ENCODE results near the gene SFXN2. TPM values are rescaled to one million over a fixed set of nuclear protein-coding genes. Genes with fewer than 3 reads are reported as not detected.

SFXN2 gene
- total and polyA plus RNA-seq, 4 experiments from 2014 or later, result 9.5 to 21.7 (median 15.8) TPM

DNA sequence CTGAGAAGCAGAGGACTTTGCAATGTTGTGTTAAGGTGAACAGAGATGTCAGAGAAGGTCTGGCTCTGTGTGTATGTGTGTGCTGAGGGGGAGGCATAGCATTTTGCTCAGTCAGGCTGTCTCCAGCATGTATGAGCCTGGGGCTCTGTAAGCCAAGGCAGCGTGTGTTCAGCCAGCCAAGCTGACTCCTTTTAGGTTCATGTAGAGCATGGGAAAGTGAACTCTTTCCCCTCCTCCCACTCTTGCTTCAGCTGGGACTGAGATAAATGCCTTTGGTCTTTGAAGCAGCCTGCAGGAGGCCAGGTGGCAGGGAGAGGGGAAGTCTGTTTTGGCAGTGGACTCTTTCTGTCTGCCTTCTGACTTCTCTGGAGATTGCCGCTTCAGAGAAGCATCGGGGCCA lies 3.8 kb downstream of the SFXN2 start:
- Mint-ChIP-seq H3K27ac (peak overlapping the region in 4 of 7 donors; percentile 0 to 74 (median 24)), H3K4me3 (peak overlapping the region in 2 of 8 donors; percentile 17 to 28), H3K4me1 (peaks cover 31 to 56% (median 37%) of the 10 kb centered on the region in 4 donors), H3K9me3 (no peaks in the 10 kb centered on the region), H3K36me3 (peaks cover 14 to 22% of the 10 kb centered on the region in 2 donors), H3K27me3 (no peaks in the 10 kb centered on the region)
- Histone ChIP-seq H3K9me3 (ENCODE audit: control insufficient read depth in 1 of 2, low read length in 2 of 2) (no peaks in the 10 kb centered on the region), H3K4me1 (ENCODE audit: insufficient read depth, low read length) (peaks cover 17% of the 10 kb centered on the region), H3K27ac (ENCODE audit: low read depth, low read length) (no peak overlapping the region), H3K4me3 (ENCODE audit: low read length in 2 of 2) (no peak overlapping the region), H3K36me3 (ENCODE audit: insufficient read depth, low read length) (no peaks in the 10 kb centered on the region), H3K27me3 (ENCODE audit: insufficient read depth, low read length) (no peaks in the 10 kb centered on the region)
- intact Hi-C loops (cut with micrococcal nuclease), result loop anchor here (10.0 kb wide), 1 partner anchor 647 kb away; the partner anchor contains the start of gene TAF5
- CTCF ChIA-PET (ENCODE audit: partially characterized antibody), result no interaction called here
- no peak for DNase-seq
- POLR2A ChIA-PET (ENCODE audit: partially characterized antibody), result no interaction called here

DNA sequence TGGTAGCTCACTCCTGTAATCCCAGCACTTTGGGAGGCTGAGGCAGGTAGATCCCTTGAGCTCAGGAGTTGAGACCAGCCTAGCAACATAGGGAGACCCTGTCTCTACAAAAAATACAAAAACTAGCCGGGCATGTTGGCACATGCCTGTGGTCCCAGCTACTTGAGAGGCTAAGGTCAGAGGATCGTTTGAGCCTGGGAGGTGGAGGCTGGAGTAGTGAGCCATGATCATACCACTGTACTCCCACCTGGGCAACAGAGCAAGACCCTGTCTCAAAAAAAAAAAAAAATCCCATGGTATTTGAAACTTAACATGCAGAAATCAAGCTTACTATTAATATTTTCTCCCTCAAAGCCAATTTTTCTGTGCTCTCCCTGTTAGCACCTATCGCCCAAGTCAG lies 5.9 kb downstream of the SFXN2 start:
- Histone ChIP-seq H3K27me3 (ENCODE audit: insufficient read depth, low read length) (no peaks in the 10 kb centered on the region), H3K4me1 (ENCODE audit: insufficient read depth, low read length) (peaks cover 9% of the 10 kb centered on the region), H3K4me3 (ENCODE audit: low read length in 2 of 2) (no peak overlapping the region), H3K27ac (ENCODE audit: low read depth, low read length) (no peak overlapping the region), H3K36me3 (ENCODE audit: insufficient read depth, low read length) (no peaks in the 10 kb centered on the region), H3K9me3 (ENCODE audit: control insufficient read depth in 1 of 2, low read length in 2 of 2) (no peaks in the 10 kb centered on the region)
- CTCF ChIA-PET (ENCODE audit: partially characterized antibody), result no interaction called here
- Mint-ChIP-seq H3K27me3 (no peaks in the 10 kb centered on the region), H3K36me3 (peaks cover 23 to 26% of the 10 kb centered on the region in 2 donors), H3K9me3 (peaks cover 0 to 3% (median 0%) of the 10 kb centered on the region in 8 donors), H3K4me3 (no peak overlapping the region), H3K27ac (peak overlapping the region in 2 of 7 donors; percentile 25 to 40), H3K4me1 (peaks cover 26 to 36% (median 32%) of the 10 kb centered on the region in 4 donors)
- POLR2A ChIA-PET (ENCODE audit: partially characterized antibody), result interaction anchor here (0.9 to 1.1 kb wide), 3 partner anchors 23 to 76 kb away, joined by 3 to 5 read pairs (median 3); partner anchors contain the start of gene WBP1L
- intact Hi-C loops (cut with micrococcal nuclease), result no loop called here
- no peak for DNase-seq

DNA sequence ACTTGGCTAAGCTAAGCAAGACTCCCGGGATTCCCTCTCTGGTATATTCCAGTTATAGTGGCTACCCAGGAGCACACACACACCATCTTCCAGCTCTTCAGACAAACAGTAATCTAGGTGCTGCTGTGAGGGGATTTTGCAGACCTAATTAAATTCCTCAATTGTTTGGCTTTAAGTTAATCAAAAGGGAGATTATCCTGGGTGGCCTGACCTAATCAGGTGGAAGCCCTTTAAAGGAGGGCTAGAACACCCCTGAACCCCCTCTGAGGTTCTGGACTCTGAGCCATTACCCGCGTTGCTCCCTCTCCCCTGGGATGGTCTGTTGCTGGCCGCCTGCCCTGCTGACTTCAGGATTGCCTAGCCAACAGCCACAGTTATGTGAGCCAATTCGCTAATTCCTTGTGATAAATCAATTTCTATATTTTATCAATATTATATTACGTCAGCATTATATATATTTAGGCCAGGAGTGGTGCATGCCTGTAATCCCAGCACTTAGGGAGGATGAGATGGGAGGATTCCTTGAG lies 6.4 kb downstream of the SFXN2 start:
- peaks cover 23 to 26% of the 10 kb centered on the region in 2 donors for H3K36me3 Mint-ChIP-seq
- intact Hi-C loops (cut with micrococcal nuclease), result no loop called here
- no peak overlapping the region for H3K4me3 Mint-ChIP-seq
- Histone ChIP-seq H3K9me3 (ENCODE audit: control insufficient read depth in 1 of 2, low read length in 2 of 2) (no peaks in the 10 kb centered on the region), H3K4me1 (ENCODE audit: insufficient read depth, low read length) (peaks cover 4% of the 10 kb centered on the region), H3K36me3 (ENCODE audit: insufficient read depth, low read length) (no peaks in the 10 kb centered on the region), H3K4me3 (ENCODE audit: low read length in 2 of 2) (no peak overlapping the region), H3K27ac (ENCODE audit: low read depth, low read length) (no peak overlapping the region), H3K27me3 (ENCODE audit: insufficient read depth, low read length) (no peaks in the 10 kb centered on the region)
- DNase-seq, result no peak
- H3K9me3 Mint-ChIP-seq, result peaks cover 0 to 3% (median 0%) of the 10 kb centered on the region in 8 donors
- ChIA-PET CTCF (ENCODE audit: partially characterized antibody) (no interaction called here), POLR2A (ENCODE audit: partially characterized antibody) (interaction anchor here (1.1 kb wide), 1 partner anchor 76 kb away, joined by 3 read pairs; no protein-coding TSS in a partner anchor)
- peak overlapping the region in 2 of 7 donors; percentile 25 to 40 for H3K27ac Mint-ChIP-seq
- H3K27me3 Mint-ChIP-seq, result no peaks in the 10 kb centered on the region
- peaks cover 24 to 31% (median 29%) of the 10 kb centered on the region in 4 donors for H3K4me1 Mint-ChIP-seq

DNA sequence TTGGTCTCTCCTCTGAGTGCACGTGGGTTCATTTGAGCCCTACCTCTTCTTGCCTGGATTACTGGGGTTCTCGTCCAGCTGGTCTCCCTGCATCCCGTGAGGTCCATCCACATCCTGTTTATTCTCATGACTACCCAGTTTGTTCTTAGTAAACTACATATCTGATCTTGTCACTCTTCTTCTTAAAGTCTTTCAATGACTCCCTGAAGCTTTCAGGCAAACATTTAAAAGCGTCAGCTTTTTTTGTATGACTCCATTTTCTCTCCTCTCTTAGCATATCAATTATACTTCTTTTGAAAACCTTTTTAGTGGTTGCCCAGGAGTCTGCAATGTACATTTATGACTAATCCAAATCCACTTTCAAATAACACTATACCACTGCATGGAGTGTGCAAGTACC lies 7.5 kb downstream of the SFXN2 start:
- H3K4me1 ChIP-seq (ENCODE audit: insufficient read depth, low read length), result no peaks in the 10 kb centered on the region
- peaks cover 2% of the 10 kb centered on the region for H3K36me3 ChIP-seq (ENCODE audit: insufficient read depth, low read length)
- Mint-ChIP-seq H3K9me3 (peaks cover 0 to 3% (median 0%) of the 10 kb centered on the region in 8 donors), H3K36me3 (peaks cover 21 to 32% of the 10 kb centered on the region in 2 donors), H3K4me1 (peaks cover 16 to 24% (median 23%) of the 10 kb centered on the region in 4 donors), H3K4me3 (no peak overlapping the region), H3K27ac (peak overlapping the region in 3 of 7 donors; percentile 60 to 73 (median 67)), H3K27me3 (no peaks in the 10 kb centered on the region)
- no peak for DNase-seq
- no peak overlapping the region for H3K27ac ChIP-seq (ENCODE audit: low read depth, low read length)
- ChIA-PET CTCF (ENCODE audit: partially characterized antibody) (interaction anchor here (1.6 kb wide), 1 partner anchor 10 kb away, joined by 3 read pairs; no protein-coding TSS in a partner anchor), POLR2A (ENCODE audit: partially characterized antibody) (no interaction called here)
- no peaks in the 10 kb centered on the region for H3K27me3 ChIP-seq (ENCODE audit: insufficient read depth, low read length)
- H3K4me3 ChIP-seq (ENCODE audit: low read length in 2 of 2), result no peak overlapping the region
- H3K9me3 ChIP-seq (ENCODE audit: control insufficient read depth in 1 of 2, low read length in 2 of 2), result no peaks in the 10 kb centered on the region
- intact Hi-C loops (cut with micrococcal nuclease), result no loop called here

DNA sequence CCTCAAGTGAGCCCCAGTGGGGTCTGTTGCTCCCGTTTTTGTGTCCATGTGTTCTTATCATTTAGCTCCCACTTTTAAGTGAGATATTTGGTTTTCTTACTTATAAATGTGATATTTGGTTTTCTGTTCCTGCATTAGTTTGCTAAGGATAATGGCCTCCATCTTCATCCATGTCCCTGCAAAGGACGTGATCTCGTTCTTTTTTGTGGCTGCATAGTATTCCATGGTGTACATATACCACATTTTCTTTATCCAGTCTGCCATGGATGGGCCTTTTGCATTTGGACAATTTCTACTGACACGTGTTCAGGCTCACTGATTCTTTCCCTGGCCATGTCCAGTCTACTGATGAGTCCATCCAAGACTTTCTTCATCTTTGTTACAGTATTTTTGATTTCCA lies 9.6 kb downstream of the SFXN2 start:
- POLR2A ChIA-PET (ENCODE audit: partially characterized antibody), result no interaction called here
- no peak for DNase-seq
- Mint-ChIP-seq H3K27me3 (no peaks in the 10 kb centered on the region), H3K4me3 (no peak overlapping the region), H3K4me1 (peaks cover 11 to 16% (median 14%) of the 10 kb centered on the region in 4 donors), H3K27ac (no peak overlapping the region), H3K36me3 (peaks cover 27 to 33% of the 10 kb centered on the region in 2 donors), H3K9me3 (peaks cover 0 to 3% (median 0%) of the 10 kb centered on the region in 8 donors)
- intact Hi-C loops (cut with micrococcal nuclease), result no loop called here
- Histone ChIP-seq H3K36me3 (ENCODE audit: insufficient read depth, low read length) (peaks cover 11% of the 10 kb centered on the region), H3K27me3 (ENCODE audit: insufficient read depth, low read length) (no peaks in the 10 kb centered on the region), H3K4me3 (ENCODE audit: low read length in 2 of 2) (no peak overlapping the region), H3K4me1 (ENCODE audit: insufficient read depth, low read length) (no peaks in the 10 kb centered on the region), H3K27ac (ENCODE audit: low read depth, low read length) (no peak overlapping the region), H3K9me3 (ENCODE audit: control insufficient read depth in 1 of 2, low read length in 2 of 2) (no peaks in the 10 kb centered on the region)
- CTCF ChIA-PET (ENCODE audit: partially characterized antibody), result no interaction called here

DNA sequence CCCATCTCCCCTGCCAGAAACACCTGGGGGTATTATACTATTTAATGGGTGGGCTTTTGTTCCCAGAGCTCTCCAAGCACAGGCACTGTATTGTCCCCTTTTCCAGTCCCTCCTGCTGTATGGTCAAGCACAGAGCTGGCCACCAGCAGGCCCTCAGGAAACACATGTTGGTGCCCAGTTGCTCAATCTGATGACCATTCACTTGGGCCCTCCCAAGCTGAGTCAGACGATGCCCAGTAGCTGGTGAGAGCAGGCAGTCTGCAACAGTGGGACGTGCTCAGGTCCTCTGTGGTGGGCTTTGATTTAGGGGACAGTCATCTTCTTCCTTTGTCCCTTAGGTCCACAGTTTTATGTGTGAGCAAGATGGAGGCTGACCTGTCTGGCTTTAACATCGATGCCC lies 11.8 kb downstream of the SFXN2 start:
- intact Hi-C loops (cut with micrococcal nuclease), result no loop called here
- POLR2A ChIA-PET (ENCODE audit: partially characterized antibody), result interaction anchor here (0.9 kb wide), 1 partner anchor 17 kb away, joined by 3 read pairs; the partner anchor contains the start of gene WBP1L

DNA sequence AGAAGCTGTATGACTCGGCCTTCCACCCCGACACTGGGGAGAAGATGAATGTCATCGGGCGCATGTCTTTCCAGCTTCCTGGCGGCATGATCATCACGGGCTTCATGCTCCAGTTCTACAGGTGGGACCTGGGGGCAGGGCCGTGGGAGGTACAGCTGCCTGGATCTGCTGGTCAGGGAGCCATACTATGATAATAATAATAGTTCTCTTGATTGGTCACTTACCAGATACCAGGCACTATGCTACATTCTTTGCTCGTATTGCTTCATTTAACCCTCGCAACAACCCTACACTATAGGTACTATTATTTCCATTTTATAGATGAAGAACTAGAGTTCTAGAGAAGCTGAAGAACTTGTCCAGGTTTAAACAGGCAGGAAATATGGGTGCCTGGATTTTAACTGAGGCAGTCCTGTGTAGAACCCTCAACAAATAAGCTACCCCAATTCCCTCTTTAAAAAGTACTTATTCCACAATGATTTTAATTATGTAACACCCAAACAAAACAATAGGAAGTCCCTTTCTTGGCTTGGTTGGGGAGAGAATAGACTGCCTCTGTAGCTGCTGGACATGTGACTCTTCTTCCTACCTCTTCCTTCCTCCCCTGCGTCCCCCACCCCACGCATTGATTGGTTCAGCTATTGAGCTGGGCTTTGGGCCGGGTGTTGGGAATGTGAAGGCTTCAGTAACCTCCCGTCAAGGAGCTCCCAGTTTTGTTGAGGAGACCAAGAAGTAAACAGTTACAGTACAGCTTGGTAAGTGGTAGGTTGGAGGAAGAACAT lies 12.8 kb downstream of the SFXN2 start:
- peaks cover 25 to 30% of the 10 kb centered on the region in 2 donors for H3K36me3 Mint-ChIP-seq
- ChIA-PET CTCF (ENCODE audit: partially characterized antibody) (interaction anchor here (0.6 to 1.8 kb wide), 2 partner anchors 8 to 510 kb away, joined by 3 to 4 read pairs; no protein-coding TSS in a partner anchor), POLR2A (ENCODE audit: partially characterized antibody) (interaction anchor here (0.9 to 1.4 kb wide), 2 partner anchors 16 to 82 kb away, joined by 3 read pairs; partner anchors contain the start of gene WBP1L)
- Histone ChIP-seq H3K9me3 (ENCODE audit: control insufficient read depth in 1 of 2, low read length in 2 of 2) (no peaks in the 10 kb centered on the region), H3K36me3 (ENCODE audit: insufficient read depth, low read length) (peaks cover 11% of the 10 kb centered on the region), H3K4me3 (ENCODE audit: low read length in 2 of 2) (no peak overlapping the region), H3K27ac (ENCODE audit: low read depth, low read length) (no peak overlapping the region), H3K27me3 (ENCODE audit: insufficient read depth, low read length) (no peaks in the 10 kb centered on the region), H3K4me1 (ENCODE audit: insufficient read depth, low read length) (no peaks in the 10 kb centered on the region)
- H3K9me3 Mint-ChIP-seq, result peaks cover 0 to 3% (median 0%) of the 10 kb centered on the region in 8 donors
- H3K4me1 Mint-ChIP-seq, result peaks cover 1 to 7% (median 4%) of the 10 kb centered on the region in 4 donors
- no peak overlapping the region for H3K4me3 Mint-ChIP-seq
- DNase-seq, result no peak
- H3K27me3 Mint-ChIP-seq, result no peaks in the 10 kb centered on the region
- peak overlapping the region in 1 of 7 donors; percentile 36 for H3K27ac Mint-ChIP-seq
- intact Hi-C loops (cut with micrococcal nuclease), result no loop called here

More for the DNA sequence above, 11.8 kb downstream of the SFXN2 start:
- Mint-ChIP-seq H3K36me3 (peaks cover 25% of the 10 kb centered on the region in 2 donors), H3K4me1 (peaks cover 7 to 13% (median 10%) of the 10 kb centered on the region in 4 donors), H3K27ac (no peak overlapping the region), H3K9me3 (peaks cover 0 to 3% (median 0%) of the 10 kb centered on the region in 8 donors), H3K27me3 (no peaks in the 10 kb centered on the region), H3K4me3 (no peak overlapping the region)
- Histone ChIP-seq H3K36me3 (ENCODE audit: insufficient read depth, low read length) (peaks cover 11% of the 10 kb centered on the region), H3K27ac (ENCODE audit: low read depth, low read length) (no peak overlapping the region), H3K4me1 (ENCODE audit: insufficient read depth, low read length) (no peaks in the 10 kb centered on the region), H3K9me3 (ENCODE audit: control insufficient read depth in 1 of 2, low read length in 2 of 2) (no peaks in the 10 kb centered on the region), H3K4me3 (ENCODE audit: low read length in 2 of 2) (no peak overlapping the region), H3K27me3 (ENCODE audit: insufficient read depth, low read length) (no peaks in the 10 kb centered on the region)
- CTCF ChIA-PET (ENCODE audit: partially characterized antibody), result interaction anchor here (0.5 to 1.8 kb wide), 2 partner anchors 8 to 175 kb away, joined by 3 to 4 read pairs; no protein-coding TSS in a partner anchor
- DNase-seq, result no peak
